Cerebellar nuclear complex (tissue), 1 donor: Measurements from ENCODE around the gene ACD.
"Not testable (repeated sequence)": the region's sequence is repeated elsewhere in the genome, so short reads cannot be mapped to it uniquely, and the experiment has no call there.

ENCODE experiments used
- DNase-seq, 2 experiments: peaks; one replicate each; lab custom pipeline; 2025; lab: John Stamatoyannopoulos, UW

ACD gene

DNA sequence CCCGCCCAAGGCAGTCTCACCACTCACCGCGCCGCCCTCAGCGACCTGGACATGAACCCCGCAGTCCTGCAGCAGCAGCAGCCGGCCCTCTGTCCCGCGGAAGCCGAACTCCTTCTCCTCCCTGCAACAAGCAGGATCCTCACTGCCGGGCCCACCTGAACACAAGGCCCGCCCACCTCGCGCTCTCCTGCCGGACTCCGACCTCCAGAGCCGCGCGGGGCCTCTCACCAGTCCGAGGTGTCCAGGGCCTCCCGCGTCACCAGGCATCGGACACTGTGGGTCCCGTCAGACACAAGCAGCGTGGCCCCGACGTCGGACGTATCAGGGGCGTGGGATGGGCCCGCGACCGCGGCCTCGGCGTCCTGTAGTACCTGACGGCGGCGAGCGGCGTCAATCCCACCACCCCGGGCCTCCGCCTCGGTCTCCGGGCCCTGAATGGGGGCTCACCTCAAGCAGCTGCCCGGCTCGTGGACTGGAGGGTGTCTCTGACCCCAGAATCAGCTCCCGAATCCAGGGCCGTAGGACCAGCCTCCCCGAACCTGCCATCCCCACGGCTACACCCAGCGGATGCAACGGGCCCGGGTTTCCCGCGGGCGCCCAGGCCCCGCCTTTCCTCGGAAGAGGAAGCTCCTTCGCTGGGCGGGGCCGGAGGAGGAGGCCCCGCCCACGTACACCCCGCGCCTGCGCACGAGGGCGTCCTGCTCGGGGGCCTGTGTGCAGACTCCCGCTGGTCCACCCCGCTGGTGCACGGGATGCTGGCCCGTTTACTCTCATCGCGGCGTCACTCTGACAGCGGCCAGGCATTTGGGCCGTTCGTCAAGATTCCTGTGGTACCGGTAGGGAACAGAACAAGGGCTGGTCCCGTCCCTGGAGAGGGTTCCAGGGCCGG is at the start of gene ACD:
TSS of gene ACD (minus strand) at position 586 of the 889 bp plus-strand sequence. CDS start at position 546, 40 bp downstream.
- peak; percentile 47 to 82 for DNase-seq

DNA sequence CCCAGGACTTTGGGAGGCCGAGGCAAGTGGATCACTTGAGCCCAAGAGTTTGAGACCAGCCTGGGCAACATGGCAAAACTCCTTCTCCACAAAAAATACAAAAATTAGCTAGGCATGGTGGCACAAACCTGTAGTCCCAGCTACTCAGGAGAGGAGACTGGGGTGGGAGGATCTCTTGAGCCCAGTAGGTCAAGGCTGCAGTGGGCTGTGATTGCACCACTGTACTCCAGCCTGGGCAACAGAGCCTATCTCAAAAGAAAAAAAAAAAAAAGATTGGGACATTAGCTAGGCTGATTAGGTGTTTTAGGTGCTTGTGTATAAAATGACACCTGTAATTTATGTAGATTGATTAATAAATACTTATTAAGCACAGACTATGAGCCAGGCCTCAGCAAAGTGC is 49.0 kb upstream of the ACD start:
- no peak for DNase-seq

DNA sequence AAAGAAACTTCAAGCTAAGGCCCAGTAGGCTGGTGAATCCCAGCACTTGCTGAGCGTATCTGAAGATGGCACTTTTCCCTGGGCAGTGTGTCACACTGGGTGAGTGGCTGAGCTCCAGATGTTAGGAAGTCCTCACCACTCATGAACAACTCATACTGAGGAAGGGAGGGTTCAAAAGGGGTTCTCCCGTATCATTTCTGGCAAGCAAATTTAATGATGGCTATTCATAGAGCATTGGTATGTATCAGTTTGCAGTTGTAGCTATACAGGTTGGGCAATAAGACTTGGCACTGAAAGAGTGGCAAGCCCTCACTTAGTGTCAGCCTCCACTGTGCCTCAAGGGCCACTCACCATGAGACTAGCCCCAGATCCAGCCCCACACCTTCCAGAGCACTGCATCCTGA is 48.3 kb upstream of the ACD start:
- no peak for DNase-seq

DNA sequence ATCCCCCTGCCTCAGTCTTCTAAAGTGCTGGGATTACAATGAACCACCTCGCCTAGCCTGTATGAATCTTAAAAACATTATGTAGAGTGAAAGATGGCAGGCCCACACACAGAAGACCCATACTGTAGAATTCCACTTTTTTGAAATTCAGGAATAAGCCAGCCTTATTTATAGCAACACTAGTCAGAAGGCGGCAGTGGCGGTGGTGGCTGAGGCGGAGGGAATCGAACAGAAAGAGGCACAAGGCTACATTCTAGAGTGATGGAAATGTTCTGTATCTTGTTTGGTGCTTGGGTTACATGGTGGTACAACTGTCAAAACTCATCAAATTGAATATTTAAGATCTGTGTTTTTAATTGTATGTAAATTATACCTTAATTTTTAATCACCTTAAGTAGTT is 47.7 kb upstream of the ACD start:
- no peak for DNase-seq

DNA sequence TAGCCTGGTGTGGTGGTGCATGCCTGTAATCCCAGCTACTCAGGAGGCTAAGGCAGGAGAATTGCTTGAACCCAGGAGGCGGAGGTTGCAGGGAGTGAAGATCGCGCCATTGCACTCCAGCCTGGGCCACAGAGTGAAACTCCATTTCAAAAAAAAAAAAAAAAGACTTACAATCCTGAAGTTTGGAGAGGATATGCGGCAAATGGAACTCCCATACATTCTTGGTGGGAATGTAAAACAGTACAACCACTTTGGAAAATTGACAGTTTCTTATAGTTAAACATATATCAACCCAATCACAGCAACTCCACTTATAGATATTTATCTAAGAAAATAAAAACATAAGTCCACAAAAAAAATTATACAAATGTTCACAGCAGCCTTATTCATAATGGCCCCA is 47.1 kb upstream of the ACD start:
- no peak for DNase-seq

DNA sequence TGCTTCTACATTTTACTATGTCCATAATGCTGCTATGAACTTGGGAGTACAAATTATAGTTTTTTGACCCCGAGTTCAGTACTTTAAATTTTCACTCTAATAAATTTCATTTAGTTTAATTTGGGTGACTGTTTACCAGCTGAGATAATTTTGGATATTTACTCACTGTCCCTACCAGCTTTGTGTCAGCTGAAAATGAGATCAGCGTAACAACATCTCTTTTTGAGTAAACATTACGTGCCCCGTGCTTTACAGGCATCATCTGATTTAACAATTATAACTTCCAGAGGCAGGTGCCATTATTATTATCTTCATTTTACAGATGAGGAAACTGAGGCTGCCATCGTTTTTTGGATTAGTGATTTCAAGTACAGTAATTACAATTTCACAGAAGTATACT is 44.0 kb upstream of the ACD start:
- DNase-seq = no peak

DNA sequence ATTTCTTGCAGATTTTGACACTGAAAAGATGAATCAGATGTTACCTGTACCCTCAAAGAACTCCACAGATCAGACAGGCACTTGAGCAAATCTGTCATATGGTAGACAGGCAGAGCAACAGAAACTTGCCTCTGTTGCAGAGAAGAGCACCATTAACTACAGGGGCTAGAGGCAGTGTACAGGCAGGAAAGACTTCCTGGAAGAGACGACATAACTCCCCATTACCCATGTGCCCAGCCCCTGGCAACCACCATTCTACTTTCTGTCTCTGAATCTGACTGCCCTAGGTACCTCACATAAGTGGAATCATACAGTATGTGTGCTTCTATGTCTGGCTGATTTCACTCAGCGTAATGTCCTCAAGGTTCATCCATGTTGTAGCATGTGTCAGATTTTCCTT is 43.6 kb upstream of the ACD start:
- no peak for DNase-seq

DNA sequence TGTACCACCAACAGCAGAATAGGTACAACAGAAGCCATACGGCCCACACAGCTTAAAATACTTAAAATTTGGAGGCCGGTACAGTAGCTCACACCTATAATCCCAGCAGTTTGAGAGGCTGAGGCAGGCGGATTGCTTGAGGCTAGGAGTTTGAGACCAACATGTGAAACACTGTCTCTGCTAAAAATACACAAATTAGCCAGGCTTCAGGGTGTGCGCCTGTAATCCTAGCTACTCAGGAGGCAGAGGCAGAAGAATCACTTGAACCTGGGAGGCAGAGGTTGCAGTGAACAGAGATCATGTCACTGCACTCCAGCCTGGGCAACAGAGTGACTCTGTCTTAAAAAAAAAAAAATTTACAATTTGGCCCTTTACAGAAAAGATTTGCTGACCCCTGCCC is 42.1 kb upstream of the ACD start:
- DNase-seq = no peak

DNA sequence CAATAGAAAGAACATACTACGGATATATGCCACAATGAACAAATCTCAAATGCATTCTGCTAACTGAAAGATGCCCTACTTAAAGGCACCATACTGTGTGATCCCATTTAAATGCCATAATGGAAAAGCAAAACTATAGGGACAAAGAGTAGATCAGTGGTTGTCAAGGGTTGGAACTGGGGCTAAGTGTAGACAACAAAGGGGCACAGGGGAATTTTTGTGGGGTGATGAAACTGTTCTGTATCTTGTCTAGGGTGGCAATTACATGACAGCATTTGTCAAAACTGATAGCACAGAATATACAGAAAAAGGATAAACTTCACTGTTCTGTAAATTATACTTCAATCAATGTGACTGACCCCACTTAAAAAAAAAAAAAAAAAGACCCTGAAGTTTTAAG is 41.4 kb upstream of the ACD start:
- DNase-seq = peak in 1 of 2 experiments; percentile 16

DNA sequence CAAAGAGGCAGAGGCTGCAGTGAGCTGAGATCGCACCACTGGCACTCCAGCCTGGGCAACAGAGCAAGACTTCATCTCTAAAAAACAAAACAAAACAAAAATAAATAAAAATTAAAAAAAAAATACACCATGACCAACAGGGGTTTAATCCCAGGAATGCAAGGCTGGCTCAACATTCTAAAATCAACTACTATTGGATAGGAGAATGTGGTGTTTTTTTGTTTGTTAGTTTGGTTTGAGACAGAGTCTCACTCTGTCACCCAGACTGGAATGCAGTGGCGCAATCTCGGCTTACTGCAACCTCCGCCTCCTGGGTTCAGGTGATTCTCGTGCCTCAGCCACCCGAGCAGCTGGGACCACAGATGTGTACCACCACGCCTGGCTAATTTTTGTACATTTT is 39.2 kb upstream of the ACD start:
- no peak for DNase-seq

DNA sequence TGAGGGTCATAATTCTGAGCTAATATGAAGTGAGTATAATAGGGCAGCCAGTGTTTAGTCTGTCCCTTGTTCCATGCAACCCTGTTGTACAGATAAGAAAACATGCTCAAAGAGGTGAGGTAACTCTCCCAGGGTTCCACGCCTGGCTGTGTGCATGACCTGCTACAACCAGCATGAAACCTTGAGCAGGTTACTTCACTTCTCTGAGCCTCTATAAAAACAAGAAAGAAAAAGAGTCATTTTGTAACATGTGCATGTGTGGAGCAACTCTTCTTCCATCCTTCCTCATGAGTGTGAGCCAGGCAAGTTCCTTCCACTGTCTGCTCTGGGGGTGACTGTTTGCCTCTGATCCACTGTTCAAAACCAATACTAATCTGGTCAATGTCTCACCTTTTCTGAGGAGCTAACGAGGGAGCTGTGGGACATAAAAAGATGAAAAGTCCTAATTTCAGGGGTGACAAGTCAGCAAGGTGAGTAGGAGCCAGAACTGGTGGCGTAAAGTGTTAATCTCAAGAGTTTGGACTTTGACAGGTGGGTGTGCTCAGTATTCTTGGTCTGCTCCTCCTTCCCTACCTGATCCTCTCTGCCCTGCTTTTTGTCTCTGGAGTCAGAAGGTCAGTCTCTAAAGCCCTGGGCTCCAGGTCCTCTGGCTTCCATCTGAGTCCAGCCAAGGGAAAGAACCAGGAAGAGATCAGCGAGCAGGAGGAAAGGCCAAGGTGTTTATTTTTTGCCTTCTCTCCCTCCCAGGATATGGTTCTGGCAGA is 37.5 kb upstream of the ACD start:
- DNase-seq = no peak

DNA sequence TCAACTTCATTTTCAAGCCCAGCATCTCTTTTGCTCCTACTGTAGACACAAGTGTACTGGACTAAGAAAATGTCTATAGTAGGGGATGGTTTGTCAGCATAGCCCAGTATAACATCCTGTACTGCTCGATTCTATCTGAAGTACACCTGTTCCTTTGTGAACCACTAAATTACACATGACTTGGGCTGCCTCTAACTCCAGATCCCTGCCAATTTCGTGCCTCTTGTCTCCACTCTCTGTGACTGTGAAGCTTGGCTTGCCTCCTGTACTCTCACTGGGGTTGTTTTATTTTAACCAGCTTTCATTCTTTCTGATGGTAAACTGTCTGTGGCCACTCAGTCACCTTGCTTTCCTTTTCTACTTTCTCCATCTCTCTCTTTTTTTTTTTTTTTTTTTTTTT is 34.6 kb upstream of the ACD start:
- peak; percentile 12 to 61 for DNase-seq

DNA sequence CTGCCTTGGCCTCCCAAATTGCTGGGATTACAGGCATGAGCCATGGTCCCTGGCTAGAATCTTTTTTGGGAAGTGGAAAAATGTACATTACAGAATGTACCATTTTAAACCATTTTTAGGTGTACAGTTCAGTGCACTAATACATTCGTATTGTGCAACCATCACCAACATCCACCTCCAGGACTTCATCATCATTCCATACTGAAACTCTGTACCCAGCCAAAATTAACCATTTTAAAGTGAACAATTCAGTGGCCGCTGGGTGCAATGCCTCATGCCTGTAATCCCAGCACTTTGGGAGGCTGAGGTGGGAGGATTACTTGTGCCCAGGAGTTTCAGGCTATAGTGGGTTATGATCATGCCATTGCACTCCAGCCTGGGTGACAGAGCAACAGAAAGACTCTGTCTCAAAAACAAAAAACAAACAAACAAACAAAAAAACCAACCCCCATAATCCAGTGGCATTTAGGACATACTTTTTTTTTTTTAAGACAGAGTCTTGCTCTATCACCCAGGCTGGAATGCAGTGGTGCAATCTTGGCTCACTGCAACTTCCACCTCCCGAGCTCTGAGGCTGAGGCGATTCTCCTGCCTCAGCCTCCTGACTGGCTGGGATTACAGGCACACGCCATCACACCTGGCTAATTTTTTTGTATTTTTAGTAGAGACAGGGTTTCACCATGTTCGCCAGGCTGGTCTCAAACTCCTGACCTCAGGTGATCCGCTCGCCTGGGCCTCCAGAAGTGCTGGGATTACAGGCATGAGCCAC is 33.6 kb upstream of the ACD start:
- not testable (repeated sequence) for DNase-seq

DNA sequence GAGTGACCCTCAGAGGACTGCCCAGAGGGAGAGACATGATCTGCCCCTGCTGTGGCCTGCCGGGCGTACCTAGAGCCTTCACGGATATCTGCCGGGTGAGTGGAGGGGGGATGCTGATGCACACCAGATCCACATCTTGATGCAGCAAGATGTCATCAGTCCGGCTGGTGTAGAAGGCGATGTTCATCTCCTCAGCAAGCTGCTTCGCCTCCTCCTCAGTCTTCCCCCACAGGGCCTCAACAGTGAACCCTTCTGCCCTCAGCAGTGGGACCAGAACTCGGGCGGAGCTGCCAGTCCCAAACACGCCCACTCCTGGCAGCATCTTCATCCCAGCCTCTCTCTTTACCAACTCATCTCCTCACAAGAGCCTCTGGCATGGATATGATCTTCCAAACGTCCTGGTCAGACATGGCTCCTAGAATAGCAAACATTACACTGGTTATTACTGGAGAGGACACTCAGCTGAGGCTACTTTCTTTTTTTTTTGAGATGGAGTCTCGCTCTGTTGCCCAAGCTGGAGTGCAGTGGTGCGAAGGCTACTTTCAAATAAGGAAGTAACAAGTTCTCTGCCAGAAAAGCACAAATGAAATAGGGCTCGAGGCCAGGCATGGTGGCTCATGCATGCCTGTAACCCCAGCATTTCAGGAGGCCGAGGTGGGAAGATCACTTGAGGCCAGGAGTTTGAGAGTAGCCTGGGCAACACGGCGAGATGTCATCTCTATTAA is 25.5 kb upstream of the ACD start:
- DNase-seq = no peak

DNA sequence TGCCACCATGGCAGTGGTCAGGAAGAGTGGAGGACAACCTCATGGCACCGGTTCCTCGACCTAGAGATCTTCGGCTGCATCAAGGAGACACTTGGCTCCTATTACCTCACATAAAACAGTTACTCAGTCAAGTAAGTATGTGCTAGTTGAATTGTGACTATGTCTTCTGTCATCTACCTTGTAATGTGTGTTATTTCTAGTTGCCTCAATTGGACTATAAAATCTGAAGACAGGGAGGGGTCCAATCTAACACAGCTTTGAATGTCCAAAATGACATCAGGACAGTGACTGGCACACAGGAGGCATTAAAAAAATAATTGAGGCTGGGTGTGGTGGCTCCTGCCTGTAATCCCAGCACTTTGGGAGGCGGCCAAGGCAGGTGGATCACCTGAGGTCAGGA is 23.7 kb upstream of the ACD start:
- no peak for DNase-seq

DNA sequence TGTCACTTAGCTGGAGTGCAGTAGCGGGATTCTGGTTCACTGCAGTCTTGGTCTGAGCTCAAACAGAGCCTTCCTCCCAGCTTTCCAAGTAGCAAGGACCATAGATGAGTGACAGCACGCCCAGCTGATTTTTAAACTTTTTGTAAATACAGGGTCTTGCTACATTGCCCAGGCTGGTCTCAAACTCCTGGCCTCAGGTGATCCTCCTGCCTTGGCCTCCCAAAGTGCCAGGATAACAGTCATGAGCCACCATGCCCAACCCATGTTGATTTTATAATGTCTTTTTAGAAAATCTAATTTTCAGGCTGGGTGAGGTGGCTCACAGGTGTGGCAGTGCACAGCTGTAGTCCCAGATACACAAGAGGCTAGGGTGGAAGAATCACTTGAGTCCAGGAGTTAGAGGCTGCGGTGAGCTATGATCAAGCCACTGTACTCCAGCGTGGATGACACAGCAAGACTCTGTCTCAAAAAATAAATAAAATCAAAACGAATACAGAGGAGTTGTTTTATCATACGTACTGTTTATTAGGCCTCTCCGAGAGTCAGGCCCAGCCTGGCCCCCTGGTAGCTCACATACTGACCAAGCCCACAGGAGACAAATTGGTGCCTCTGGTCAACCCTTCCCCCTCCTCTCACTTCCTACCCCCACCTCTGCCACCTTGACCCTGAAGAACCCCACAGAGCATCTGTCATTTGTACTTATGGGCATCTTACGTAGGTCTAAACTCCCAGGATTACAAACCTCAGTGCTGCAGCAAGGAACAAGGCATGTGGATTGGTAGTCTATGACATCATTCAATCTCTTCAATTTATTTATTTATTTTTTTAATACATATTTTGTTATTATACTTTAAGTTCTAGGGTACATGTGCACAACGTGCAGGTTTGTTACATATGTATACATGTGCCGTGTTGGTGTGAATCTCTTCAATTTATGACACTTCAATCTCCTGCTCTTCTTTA is 20.2 kb upstream of the ACD start:
- no peak for DNase-seq

DNA sequence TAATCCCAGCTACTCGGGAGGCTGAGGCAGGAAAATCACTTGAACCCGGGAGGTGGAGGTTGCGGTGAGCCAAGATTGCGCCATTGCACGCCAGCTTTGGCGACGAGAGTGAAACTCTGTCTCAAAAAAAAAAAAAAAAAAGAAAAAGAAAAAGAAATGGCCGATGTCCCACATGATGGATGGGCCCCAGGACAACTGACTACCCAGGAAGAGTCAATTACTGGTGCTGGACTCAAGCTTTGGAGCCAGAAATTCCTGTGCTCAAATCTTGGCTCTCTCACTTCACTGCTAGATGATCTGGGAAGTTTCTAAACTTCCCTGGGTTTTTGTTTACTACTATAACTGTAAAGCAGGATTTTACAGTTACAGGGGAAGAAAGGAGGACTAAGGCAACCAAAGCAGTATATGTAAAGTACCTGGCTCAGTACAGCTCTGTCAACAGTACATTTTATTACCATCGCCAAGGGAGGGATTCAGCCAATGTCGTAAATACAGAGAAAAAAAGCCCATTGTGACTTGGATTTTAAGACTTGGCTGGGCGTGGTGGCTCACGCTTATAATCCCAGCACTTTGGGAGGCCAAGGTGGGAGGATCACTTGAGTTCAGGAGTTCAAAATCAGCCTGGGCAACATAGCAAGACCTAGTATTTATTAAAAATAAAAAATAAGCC is 18.4 kb upstream of the ACD start:
- no peak for DNase-seq

DNA sequence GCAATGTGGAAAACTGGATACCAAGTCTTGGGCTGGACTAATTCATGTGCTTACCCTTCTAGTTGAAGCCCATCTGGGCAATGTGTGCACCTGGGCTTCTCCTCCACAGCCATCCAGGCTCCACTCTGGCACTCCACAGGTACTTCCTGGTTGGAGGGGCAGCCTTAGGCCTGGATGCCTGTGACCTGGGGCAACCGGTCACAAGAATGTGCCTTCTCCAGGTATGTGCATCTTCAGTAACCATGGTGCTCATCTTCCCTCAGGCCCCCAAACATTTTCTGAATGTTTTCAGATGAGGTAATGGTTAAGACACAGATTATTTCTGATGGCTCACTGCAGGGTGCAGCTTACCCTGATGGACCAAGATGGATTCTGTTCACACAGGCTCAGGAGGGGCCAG is 17.7 kb upstream of the ACD start:
- no peak for DNase-seq

DNA sequence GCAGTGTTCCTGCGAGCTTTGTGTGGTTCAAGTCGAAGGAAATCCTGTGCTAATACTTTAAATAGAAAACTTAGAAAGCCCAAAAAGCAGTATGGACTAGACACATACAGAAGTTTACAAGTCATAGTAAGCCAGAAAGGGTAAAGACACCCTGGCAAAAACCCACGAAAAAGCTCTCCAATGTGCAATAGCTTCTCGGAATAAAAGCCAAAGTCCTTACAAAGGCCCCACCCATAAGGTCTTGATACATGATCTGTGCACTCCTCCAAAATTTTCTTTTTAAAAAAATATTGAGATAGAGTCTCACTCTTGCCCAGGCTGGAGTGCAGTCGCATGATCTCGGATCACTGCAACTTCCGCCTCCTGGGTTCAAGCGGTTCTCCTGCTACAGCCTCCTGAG is 16.9 kb upstream of the ACD start:
- DNase-seq = no peak

DNA sequence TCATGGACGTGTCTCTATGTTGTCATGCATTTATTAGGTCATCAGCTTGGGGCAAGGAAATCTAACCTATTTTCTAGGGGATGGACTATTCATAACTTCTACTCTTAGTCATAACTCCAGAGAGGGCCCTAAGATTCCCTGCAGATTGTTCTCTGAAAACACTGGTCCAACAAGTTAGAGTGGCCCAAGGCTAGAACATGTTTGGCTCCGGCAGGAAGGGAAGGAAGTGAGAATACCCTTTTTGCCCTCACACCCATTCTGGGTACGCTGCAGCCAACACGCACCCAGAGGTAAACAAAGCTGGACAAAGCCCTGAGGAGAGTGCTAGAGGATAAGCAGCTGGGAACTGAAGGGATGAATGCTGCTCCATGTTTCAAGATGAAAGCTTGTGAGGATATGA is 16.5 kb upstream of the ACD start:
- no peak for DNase-seq
